Fibroblast of mammary gland (primary cell): ENCODE data around the gene HDHD5.

Experiments
- DNase-seq: peaks from one replicate; pipeline ENCODE4 v3.0.0-alpha.2; 2010; ENCODE audit warnings: low read depth
- H3K4me3 ChIP-seq: 2 replicates; pipeline ENCODE4 v1.5.1; 2011; ENCODE audit warnings: low read depth, mild to moderate bottlenecking, low read length, moderate library complexity; ENCODE audit not compliant: control insufficient read depth
- TF ChIP-seq, protein P1 (sequence below): conservative IDR thresholded peaks from 2 replicates; pipeline ENCODE4 v1.5.1; 2011; ENCODE audit warnings: low read depth, low read length, inconsistent platforms; ENCODE audit not compliant: control insufficient read depth, insufficient read depth

The HDHD5 gene

DNA sequence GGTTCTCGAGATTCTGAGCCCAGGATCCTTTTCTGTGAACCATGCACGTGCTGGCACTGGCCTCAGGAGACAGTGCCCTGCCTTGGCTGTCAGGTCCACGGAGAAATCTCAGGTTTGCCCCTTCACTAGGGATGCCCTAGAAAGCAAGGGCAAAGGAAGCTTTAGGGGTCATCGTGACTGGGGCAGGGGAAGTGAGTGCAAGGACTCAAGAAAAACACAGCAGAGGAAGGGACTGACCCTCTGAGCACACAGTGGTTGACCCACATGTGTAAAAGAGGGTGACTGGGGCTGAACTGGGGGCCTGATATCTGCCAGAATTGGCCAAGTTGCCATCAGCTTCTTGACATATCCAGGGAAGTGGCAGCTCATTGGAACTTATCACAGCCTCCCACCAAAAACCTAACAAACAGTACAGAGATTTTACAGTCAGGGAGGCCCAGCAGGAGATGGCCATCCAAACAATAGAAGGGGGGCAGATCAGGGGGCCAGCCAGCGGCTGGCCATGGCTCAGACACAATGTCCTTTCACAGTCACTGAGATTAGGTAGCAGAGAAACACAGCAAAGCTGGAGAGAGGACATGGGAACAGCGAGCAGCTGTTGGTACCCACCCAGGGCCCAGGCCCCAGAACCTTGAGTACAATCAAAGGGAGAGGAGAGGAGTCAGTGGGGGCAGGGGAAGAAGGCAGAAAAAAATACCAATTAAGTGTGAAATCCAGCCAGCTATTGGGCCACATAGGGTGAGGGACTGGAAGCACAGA lies 42.3 kb downstream of the HDHD5 start:
- no peak for DNase-seq
- TF ChIP-seq, protein P1, sequence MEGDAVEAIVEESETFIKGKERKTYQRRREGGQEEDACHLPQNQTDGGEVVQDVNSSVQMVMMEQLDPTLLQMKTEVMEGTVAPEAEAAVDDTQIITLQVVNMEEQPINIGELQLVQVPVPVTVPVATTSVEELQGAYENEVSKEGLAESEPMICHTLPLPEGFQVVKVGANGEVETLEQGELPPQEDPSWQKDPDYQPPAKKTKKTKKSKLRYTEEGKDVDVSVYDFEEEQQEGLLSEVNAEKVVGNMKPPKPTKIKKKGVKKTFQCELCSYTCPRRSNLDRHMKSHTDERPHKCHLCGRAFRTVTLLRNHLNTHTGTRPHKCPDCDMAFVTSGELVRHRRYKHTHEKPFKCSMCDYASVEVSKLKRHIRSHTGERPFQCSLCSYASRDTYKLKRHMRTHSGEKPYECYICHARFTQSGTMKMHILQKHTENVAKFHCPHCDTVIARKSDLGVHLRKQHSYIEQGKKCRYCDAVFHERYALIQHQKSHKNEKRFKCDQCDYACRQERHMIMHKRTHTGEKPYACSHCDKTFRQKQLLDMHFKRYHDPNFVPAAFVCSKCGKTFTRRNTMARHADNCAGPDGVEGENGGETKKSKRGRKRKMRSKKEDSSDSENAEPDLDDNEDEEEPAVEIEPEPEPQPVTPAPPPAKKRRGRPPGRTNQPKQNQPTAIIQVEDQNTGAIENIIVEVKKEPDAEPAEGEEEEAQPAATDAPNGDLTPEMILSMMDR, result no peak
- no peak overlapping the region for H3K4me3 ChIP-seq

DNA sequence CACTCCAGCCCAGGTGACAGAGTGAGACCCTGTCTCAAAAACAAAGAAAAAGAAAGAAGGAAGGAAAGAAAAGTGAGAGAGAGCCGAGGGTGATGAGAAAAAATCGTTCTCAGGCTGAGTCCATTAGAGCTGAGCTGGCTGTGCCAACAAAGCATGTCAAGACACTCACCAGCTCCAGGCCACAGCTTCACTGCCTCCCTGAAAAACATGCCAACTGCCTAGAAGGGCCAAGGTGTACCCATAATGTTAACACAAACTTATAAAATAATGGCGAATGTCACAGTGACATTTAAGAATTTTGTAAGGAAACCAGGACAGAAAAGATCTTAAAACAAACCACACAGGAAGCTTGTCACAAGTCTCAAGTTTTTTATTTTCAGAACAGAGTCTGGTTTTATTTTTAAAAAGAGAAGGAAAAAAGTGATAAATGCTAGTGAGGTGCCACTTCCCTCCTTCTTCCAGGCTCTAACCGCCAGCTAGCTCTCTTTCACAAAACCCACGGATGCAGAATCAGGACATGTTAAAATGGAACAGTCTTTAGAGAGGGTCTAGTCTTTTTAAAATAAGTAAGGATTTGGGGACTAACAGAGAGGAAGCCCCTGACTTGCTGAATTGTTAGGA lies 43.0 kb downstream of the HDHD5 start:
- DNase-seq, result no peak
- TF ChIP-seq, protein P1, result no peak
- H3K4me3 ChIP-seq, result no peak overlapping the region

DNA sequence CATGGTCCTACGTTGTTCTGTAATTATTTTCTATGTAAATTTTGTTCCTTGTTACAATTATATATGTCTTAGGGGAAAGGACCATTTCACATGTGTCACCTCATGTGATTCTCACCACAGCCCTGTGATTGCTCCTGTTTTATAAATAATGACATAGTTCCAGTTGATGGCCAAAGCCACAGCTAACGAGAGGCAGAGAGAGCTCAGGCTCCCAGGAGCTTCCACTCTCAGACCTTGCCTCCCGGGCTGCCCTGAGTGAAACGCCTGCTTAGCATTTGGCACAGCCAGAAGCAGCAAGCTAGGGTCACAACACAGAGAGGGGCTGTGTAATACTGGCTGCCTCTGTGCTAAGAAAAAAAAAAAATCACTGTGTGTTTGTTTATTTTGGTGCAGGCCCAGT lies 43.8 kb downstream of the HDHD5 start:
- no peak overlapping the region for H3K4me3 ChIP-seq
- TF ChIP-seq, protein P1, result no peak
- no peak for DNase-seq

DNA sequence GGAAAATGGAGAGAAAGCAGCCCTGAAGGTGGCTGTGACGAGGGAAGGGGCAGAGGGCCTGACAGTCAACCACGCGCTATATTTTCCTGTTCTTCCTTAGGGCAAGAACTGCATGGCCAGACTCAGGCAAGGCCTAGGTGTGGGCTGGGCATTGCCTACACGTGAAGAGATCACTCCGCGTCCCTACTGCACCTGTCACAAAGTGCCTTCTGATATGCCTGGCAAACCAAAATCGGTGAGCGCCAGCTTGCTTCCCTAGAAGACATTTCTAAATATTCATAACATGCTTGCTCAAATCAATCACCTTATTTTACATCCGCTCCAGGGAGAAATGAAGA lies 44.2 kb downstream of the HDHD5 start:
- no peak for DNase-seq
- H3K4me3 ChIP-seq, result no peak overlapping the region
- TF ChIP-seq, protein P1, result no peak

DNA sequence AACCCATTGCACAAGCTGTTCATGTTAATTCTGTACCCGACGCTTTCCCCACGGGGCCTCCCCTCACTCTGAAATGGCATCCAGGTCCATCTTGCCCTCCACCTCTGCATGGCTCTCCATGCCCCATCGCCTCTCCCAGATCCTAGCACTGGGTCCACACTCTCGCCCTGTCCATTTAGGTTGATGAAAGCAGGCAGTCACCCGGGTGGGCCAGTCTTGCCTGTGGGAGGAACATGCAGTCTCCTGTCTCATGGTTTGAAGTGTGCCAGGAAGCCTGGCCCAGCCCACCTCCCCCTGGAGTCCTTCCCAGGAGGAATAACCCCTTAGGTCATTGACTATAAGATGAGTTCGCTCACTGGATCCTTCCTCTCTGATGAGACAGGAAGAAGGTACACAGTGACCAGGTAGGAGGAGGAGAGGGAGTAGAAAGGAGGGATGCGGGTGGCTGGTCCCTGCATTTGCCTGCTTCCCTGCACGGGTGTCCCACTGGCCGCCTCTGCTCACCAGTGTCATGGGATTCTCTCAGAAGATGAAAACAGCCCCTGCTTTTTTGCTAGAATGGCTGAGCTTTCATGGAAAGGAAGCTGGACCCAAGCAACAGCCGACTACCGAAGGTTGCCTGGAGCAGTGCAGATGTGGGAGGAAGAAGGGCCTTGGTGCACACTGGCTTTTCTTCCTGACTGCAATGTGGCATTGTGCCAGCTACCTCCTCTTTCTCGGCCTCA lies 44.7 kb downstream of the HDHD5 start:
- no peak for DNase-seq
- TF ChIP-seq, protein P1, result no peak

DNA sequence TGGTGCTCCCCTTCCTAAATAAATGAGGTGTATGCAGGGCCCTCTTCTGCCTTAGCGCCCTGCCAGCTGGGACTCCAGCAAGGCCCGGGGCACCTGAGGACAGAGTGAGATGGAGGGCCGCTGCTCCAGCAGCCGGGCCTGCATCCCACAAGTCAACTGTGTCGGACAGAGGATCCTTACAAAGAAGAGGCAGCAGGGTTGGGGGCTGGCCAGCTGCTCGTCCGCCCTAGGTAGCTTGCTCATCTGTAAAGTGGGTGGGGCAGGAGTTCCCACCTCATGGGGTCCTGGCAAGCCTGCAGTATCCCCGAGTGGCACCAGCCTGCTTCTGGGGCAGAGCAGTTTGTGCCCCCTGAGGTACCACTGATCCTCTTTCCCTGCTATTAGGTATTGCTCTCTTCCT lies 45.5 kb downstream of the HDHD5 start:
- DNase-seq, result no peak
- H3K4me3 ChIP-seq, result no peak overlapping the region
- TF ChIP-seq, protein P1, result no peak

More for the DNA sequence above, 44.7 kb downstream of the HDHD5 start:
- no peak overlapping the region for H3K4me3 ChIP-seq
